Karpas-422 (cell line): ENCODE data around the gene GALNT18. TPM values are rescaled to one million over a fixed set of nuclear protein-coding genes. Genes with fewer than 3 reads are reported as not detected.

Source experiments
- DNase-seq: peaks from one replicate; pipeline ENCODE4 v3.0.0-alpha.2; 2015
- H2AFZ ChIP-seq: fragments of 200-600 bp; sonication (generic); 2 replicates; pipeline ENCODE4 v1.6.1; 2014; ENCODE audit warnings: antibody characterized with exemption, low read length, mixed read lengths
- H3K27ac ChIP-seq: fragments of 200-600 bp; sonication (generic); 2 replicates; pipeline ENCODE4 v1.5.1; 2014; ENCODE audit warnings: mild to moderate bottlenecking, low read length, moderate library complexity
- H3K27me3 ChIP-seq: fragments of 200-600 bp; sonication (generic); 2 replicates; pipeline ENCODE4 v1.6.1; 2014; ENCODE audit warnings: low read length, mixed read lengths
- H3K36me3 ChIP-seq: fragments of 200-600 bp; sonication (generic); 2 replicates; pipeline ENCODE4 v1.6.1; 2014; ENCODE audit warnings: low read length, mixed read lengths; ENCODE audit not compliant: insufficient read depth
- H3K4me1 ChIP-seq: fragments of 200-600 bp; sonication (generic); 2 replicates; pipeline ENCODE4 v1.6.1; 2014; ENCODE audit warnings: mild to moderate bottlenecking, low read length, mixed read lengths
- H3K4me2 ChIP-seq: fragments of 200-600 bp; sonication (generic); 2 replicates; pipeline ENCODE4 v1.6.1; 2014; ENCODE audit warnings: low read length, low read depth, mild to moderate bottlenecking; ENCODE audit not compliant: poor library complexity, severe bottlenecking
- H3K4me3 ChIP-seq: fragments of 200-600 bp; sonication (generic); 2 replicates; pipeline ENCODE4 v1.5.1; 2014; ENCODE audit warnings: mild to moderate bottlenecking, antibody characterized with exemption, low read length, mixed read lengths
- H3K79me2 ChIP-seq: fragments of 200-600 bp; sonication (generic); 2 replicates; pipeline ENCODE4 v1.6.1; 2014; ENCODE audit warnings: mild to moderate bottlenecking, low read length, mixed read lengths
- H3K9ac ChIP-seq: fragments of 200-600 bp; sonication (generic); 2 replicates; pipeline ENCODE4 v1.6.0; 2014; ENCODE audit warnings: low read length
- H3K9me2 ChIP-seq: fragments of 200-600 bp; sonication (generic), shearing (Covaris generic); replicated peaks from 2 replicates; pipeline ENCODE4 v1.6.0; 2014; ENCODE audit warnings: mild to moderate bottlenecking, low read length, moderate library complexity; ENCODE audit not compliant: insufficient read depth
- H3K9me3 ChIP-seq: fragments of 300-700, 200-600 bp; sonication (generic); 2 replicates; pipeline ENCODE4 v1.6.1; 2014; ENCODE audit warnings: low read length, mixed read lengths
- H4K20me1 ChIP-seq: fragments of 200-600 bp; sonication (generic); 2 replicates; pipeline ENCODE4 v1.6.1; 2014; ENCODE audit warnings: mild to moderate bottlenecking, antibody characterized with exemption, low read length, low read depth; ENCODE audit not compliant: insufficient read depth
- total RNA-seq: library from RNA; depleted of rRNA; stranded (reverse); fragments of >200 nt; shearing (Covaris generic); gene quantifications from 2 replicates; pipeline ENCODE4 v1.2.3, GENCODE V29; 2014; ENCODE audit warnings: low replicate concordance

Gene GALNT18
- total RNA-seq, 1 experiment from 2014 or later: not detected

- no peak overlapping the region for H3K9ac ChIP-seq
- no peaks in the 10 kb centered on the region for H3K79me2 ChIP-seq
- H3K9me3 ChIP-seq: no peaks in the 10 kb centered on the region
- H3K4me1 ChIP-seq: no peaks in the 10 kb centered on the region
- H3K36me3 ChIP-seq: no peaks in the 10 kb centered on the region
- H3K27ac ChIP-seq: no peak overlapping the region
- no peaks in the 10 kb centered on the region for H4K20me1 ChIP-seq
- H3K4me3 ChIP-seq: no peak overlapping the region
- H2AFZ ChIP-seq: no peak overlapping the region
- 0 out of 2 replicates have a peak, but pooled peaks cover 2% of the 10 kb centered on the region for H3K27me3 ChIP-seq
- H3K9me2 ChIP-seq: no peaks in the 10 kb centered on the region
- H3K4me2 ChIP-seq: no peak overlapping the region
- DNase-seq: no peak
These were observed 39.6 kb downstream of the GALNT18 start for GRCh38 chr11:11582011-11582701.

GRCh38 chr11:11581481-11581880 is 40.3 kb downstream of the GALNT18 start:
- H3K36me3 ChIP-seq: no peaks in the 10 kb centered on the region
- no peak for DNase-seq
- no peaks in the 10 kb centered on the region for H3K79me2 ChIP-seq
- H2AFZ ChIP-seq: no peak overlapping the region
- no peak overlapping the region for H3K9ac ChIP-seq
- no peak overlapping the region for H3K4me2 ChIP-seq
- H3K4me3 ChIP-seq: no peak overlapping the region
- H3K4me1 ChIP-seq: no peaks in the 10 kb centered on the region
- no peaks in the 10 kb centered on the region for H4K20me1 ChIP-seq
- H3K9me2 ChIP-seq: no peaks in the 10 kb centered on the region
- no peak overlapping the region for H3K27ac ChIP-seq
- no peaks in the 10 kb centered on the region for H3K9me3 ChIP-seq
- H3K27me3 ChIP-seq: 0 out of 2 replicates have a peak, but pooled peaks cover 2% of the 10 kb centered on the region

GRCh38 chr11:11580841-11581411 is 40.9 kb downstream of the GALNT18 start:
- Histone ChIP-seq H3K9ac (no peak overlapping the region), H2AFZ (no peak overlapping the region), H4K20me1 (no peaks in the 10 kb centered on the region), H3K4me1 (no peaks in the 10 kb centered on the region), H3K79me2 (no peaks in the 10 kb centered on the region), H3K27ac (no peak overlapping the region), H3K4me3 (no peak overlapping the region), H3K27me3 (0 out of 2 replicates have a peak, but pooled peaks cover 2% of the 10 kb centered on the region), H3K9me3 (no peaks in the 10 kb centered on the region), H3K36me3 (no peaks in the 10 kb centered on the region), H3K9me2 (no peaks in the 10 kb centered on the region), H3K4me2 (no peak overlapping the region)
- DNase-seq: no peak

- H3K27ac ChIP-seq: no peak overlapping the region
- DNase-seq: no peak
- H3K4me1 ChIP-seq: no peaks in the 10 kb centered on the region
- H3K9me3 ChIP-seq: no peaks in the 10 kb centered on the region
- 0 out of 2 replicates have a peak, but pooled peaks cover 2% of the 10 kb centered on the region for H3K27me3 ChIP-seq
- no peaks in the 10 kb centered on the region for H3K9me2 ChIP-seq
- H2AFZ ChIP-seq: no peak overlapping the region
- H3K9ac ChIP-seq: no peak overlapping the region
- no peaks in the 10 kb centered on the region for H4K20me1 ChIP-seq
- H3K4me2 ChIP-seq: no peak overlapping the region
- H3K79me2 ChIP-seq: no peaks in the 10 kb centered on the region
- H3K4me3 ChIP-seq: no peak overlapping the region
- H3K36me3 ChIP-seq: no peaks in the 10 kb centered on the region
These were observed 41.8 kb downstream of the GALNT18 start for GRCh38 chr11:11580012-11580411.

DNA sequence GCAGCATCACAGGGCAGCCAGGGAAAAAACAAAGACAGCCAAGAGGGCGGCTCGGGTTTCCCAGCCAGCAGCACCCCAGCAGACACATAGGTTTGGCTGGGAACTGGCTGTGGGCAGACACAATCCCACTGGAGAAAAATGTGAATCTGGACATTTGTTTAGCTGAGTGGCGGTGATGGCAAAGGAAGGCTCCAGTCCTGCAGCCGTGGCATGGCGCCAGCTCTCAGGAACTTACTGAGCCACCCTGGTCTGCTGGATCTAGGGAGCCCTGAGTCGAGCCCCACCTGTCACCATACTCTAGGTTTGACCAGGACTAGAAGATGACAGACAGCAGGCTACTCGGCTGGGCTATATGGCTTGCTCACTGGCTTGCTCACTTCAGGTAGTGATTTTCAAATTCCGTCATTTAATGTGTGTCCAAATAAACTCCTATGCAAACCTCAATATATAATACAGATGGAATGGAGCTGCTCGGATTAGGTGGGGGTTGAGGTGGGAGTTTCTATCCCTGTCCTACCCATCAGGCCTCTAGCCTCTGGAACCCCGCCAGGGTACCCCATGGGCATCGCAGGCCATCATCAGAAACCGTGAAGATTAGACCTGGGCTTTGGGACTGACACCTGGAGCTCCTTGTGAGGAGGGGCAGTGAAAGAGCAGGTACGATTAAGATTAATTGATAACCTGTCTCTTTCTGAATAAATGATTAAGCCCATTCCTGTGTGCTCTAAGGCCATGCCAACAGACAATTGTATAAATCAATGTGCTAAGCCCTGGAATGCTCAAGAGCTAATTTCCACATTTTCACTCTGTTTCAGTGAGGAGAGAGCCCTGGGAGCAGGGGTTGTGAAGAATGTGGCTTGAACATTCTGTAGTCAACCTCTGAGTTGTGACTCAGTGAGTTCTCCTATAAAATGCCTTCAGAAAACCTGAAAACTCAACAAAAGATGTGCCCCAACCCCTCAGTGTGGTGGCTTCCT is 42.5 kb downstream of the GALNT18 start:
- H3K9me3 ChIP-seq: no peaks in the 10 kb centered on the region
- H3K9ac ChIP-seq: no peak overlapping the region
- no peaks in the 10 kb centered on the region for H3K9me2 ChIP-seq
- no peak overlapping the region for H2AFZ ChIP-seq
- no peaks in the 10 kb centered on the region for H4K20me1 ChIP-seq
- no peak overlapping the region for H3K27ac ChIP-seq
- H3K79me2 ChIP-seq: no peaks in the 10 kb centered on the region
- DNase-seq: no peak
- H3K4me1 ChIP-seq: no peaks in the 10 kb centered on the region
- H3K36me3 ChIP-seq: no peaks in the 10 kb centered on the region
- 0 out of 2 replicates have a peak, but pooled peaks cover 2% of the 10 kb centered on the region for H3K27me3 ChIP-seq
- H3K4me2 ChIP-seq: no peak overlapping the region
- no peak overlapping the region for H3K4me3 ChIP-seq

DNA sequence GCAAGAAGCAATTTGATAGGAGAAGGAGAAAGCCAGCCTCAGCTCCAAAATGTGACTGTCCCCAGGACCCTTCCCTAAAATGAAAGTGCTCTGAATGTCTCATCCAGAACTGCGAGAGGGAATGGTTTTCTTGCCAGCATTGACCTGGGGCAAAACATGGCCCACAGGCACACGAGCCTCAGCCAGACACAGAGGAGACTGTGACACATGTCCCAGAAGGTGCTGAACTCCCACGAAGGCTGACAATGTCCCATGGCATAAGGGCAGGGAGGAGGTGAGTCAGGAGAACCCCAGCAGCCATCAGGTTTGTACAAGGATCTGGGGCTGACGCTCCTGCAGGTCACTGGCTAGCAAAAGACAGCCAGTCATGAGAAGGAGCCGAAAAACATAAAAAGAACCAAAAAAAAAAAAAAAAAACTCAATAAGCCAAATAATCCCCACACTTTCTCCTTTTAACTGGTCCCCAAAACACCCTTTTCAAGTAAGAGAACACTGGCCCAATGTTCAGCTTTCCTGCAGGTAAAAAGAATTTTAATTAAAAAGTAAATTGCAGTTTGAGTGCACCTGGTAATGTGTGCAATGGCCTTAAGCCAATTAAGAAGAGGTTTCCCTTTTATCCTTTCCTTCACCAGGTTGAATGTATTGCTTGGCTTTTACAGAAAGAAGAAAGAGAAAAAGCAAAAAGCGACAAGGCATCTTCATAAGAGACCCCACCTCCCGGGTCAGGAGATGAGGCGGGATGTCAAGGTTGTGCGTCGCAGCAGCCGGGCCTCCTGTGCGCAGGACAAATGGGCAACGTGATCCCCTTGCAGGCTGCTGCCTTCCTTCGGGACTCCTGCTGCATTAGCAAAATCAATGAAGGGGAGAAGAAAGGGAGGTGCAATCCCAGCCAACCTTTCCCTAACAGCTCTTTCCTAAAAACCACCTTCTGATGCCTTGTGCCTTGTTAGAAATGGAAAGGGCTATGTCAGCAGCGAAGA is 43.6 kb downstream of the GALNT18 start:
- no peak overlapping the region for H3K4me3 ChIP-seq
- no peaks in the 10 kb centered on the region for H3K9me3 ChIP-seq
- no peak overlapping the region for H2AFZ ChIP-seq
- H3K27ac ChIP-seq: no peak overlapping the region
- no peaks in the 10 kb centered on the region for H3K9me2 ChIP-seq
- no peak overlapping the region for H3K9ac ChIP-seq
- no peaks in the 10 kb centered on the region for H3K4me1 ChIP-seq
- no peaks in the 10 kb centered on the region for H4K20me1 ChIP-seq
- H3K79me2 ChIP-seq: no peaks in the 10 kb centered on the region
- no peak overlapping the region for H3K4me2 ChIP-seq
- DNase-seq: no peak
- H3K36me3 ChIP-seq: no peaks in the 10 kb centered on the region
- H3K27me3 ChIP-seq: 0 out of 2 replicates have a peak, but pooled peaks cover 2% of the 10 kb centered on the region

GRCh38 chr11:11577251-11577855 is 44.5 kb downstream of the GALNT18 start:
- no peaks in the 10 kb centered on the region for H3K27me3 ChIP-seq
- no peaks in the 10 kb centered on the region for H3K9me2 ChIP-seq
- H3K9ac ChIP-seq: no peak overlapping the region
- H3K79me2 ChIP-seq: no peaks in the 10 kb centered on the region
- no peak overlapping the region for H3K4me2 ChIP-seq
- no peak for DNase-seq
- no peaks in the 10 kb centered on the region for H4K20me1 ChIP-seq
- no peak overlapping the region for H2AFZ ChIP-seq
- no peaks in the 10 kb centered on the region for H3K9me3 ChIP-seq
- H3K36me3 ChIP-seq: no peaks in the 10 kb centered on the region
- no peak overlapping the region for H3K4me3 ChIP-seq
- H3K27ac ChIP-seq: no peak overlapping the region
- H3K4me1 ChIP-seq: no peaks in the 10 kb centered on the region
